Right lobe of liver (tissue), 6 donors: ENCODE measurements around the gene APOA4. TPM values are rescaled to one million over a fixed set of nuclear protein-coding genes. Genes with fewer than 3 reads are reported as not detected.

Source experiments
- ATAC-seq, 4 donors: fragments of 200-7000 bp; cut with Tn5 transposase; one replicate each; pipeline ENCODE4 v1.9.1; 2020; ENCODE audit warnings: mild to moderate bottlenecking in 4 of 4, moderate library complexity in 4 of 4
- DNase-seq, 3 donors: peaks; one replicate each; pipeline ENCODE4 v3.0.0-alpha.2; 2020
- H3K27ac ChIP-seq, 3 donors: fragments of 200-600 bp; one replicate each; pipeline ENCODE4 v1.8.0; 2022
- H3K27me3 ChIP-seq, 2 donors: fragments of 200-600 bp; one replicate each; pipeline ENCODE4 v1.8.0; 2022
- H3K36me3 ChIP-seq, 4 donors: fragments of 200-600 bp; sonication (generic) in 1 of 4; one replicate each; pipeline versions ENCODE4 v1.5.1 to v1.8.0; 2017 to 2022; ENCODE audit warnings: control low read depth in 1 of 4
- H3K4me1 ChIP-seq, 4 donors: fragments of 200-600 bp; sonication (generic) in 1 of 4; one replicate each; pipeline versions ENCODE4 v1.5.1 to v1.8.0; 2017 to 2022; ENCODE audit warnings: control low read depth in 1 of 4
- H3K4me3 ChIP-seq, 3 donors: fragments of 200-600 bp; one replicate each; pipeline ENCODE4 v1.8.0; 2022
- H3K9me3 ChIP-seq, 4 donors: fragments of 200-600 bp; sonication (generic) in 1 of 4; one replicate each; pipeline versions ENCODE4 v1.5.1 to v1.8.0; 2017 to 2022; ENCODE audit warnings: control low read depth in 1 of 4
- POLR2A ChIP-seq: fragments of 450-650 bp; IDR thresholded peaks from one replicate; pipeline ENCODE4 v1.6.1; 2017; ENCODE audit warnings: antibody characterized with exemption, mild to moderate bottlenecking
- WGBS: methylation state at CpG from one replicate; pipeline ENCODE4 v1.1.6; 2018; ENCODE audit warnings: low coverage, low lambda C conversion rate; ENCODE audit not compliant: insufficient coverage; ENCODE audit errors: missing lambda C conversion rate; 5-methylcytosine and 5-hydroxymethylcytosine counted together
- intact Hi-C, 2 donors: fragments of 100-400 bp; cut with DNase I; formaldehyde crosslinking; loops; one replicate each; pipeline versions ENCODE4 v1.11.2 to v1.14.1; 2022
- total RNA-seq, 6 experiments: library from RNA; depleted of rRNA in 2 of 6; stranded (reverse); fragments of >200 nt in 2 of 6; fragmentation: NEBNext Ultra II Directional in 3 of 6; extraction: Animal tissue kit (Norgen Biotek cat#: 25700) in 3 of 6; gene quantifications; one replicate each; pipeline versions ENCODE4 v1.1.0 to v1.2.4, GENCODE V29; 2016 to 2023
- TF ChIP-seq, protein P1 (sequence below), 4 donors: fragments of 200-600 bp in 3 of 4; fragments of 450-650 bp in 1 of 4; IDR thresholded peaks; one replicate each; pipeline versions ENCODE4 v1.5.1 to v1.8.0; 2016 to 2022; ENCODE audit warnings: antibody characterized with exemption in 4 of 4, mild to moderate bottlenecking in 2 of 4
- donor health status: DM: no; HTN: yes; CAD: no.
- donor health status: DM: no; HTN: no; CAD: no.
- donor health status: DM: no; HTN: no; CAD: no.
- donor health status: DM: no; HTN: yes; CAD: no.
- donor health status: DM: no; HTN: yes; CAD: no.

Gene APOA4
- total RNA-seq, 6 experiments from 2014 or later = 21.9 to 1,288 (median 117) TPM

DNA sequence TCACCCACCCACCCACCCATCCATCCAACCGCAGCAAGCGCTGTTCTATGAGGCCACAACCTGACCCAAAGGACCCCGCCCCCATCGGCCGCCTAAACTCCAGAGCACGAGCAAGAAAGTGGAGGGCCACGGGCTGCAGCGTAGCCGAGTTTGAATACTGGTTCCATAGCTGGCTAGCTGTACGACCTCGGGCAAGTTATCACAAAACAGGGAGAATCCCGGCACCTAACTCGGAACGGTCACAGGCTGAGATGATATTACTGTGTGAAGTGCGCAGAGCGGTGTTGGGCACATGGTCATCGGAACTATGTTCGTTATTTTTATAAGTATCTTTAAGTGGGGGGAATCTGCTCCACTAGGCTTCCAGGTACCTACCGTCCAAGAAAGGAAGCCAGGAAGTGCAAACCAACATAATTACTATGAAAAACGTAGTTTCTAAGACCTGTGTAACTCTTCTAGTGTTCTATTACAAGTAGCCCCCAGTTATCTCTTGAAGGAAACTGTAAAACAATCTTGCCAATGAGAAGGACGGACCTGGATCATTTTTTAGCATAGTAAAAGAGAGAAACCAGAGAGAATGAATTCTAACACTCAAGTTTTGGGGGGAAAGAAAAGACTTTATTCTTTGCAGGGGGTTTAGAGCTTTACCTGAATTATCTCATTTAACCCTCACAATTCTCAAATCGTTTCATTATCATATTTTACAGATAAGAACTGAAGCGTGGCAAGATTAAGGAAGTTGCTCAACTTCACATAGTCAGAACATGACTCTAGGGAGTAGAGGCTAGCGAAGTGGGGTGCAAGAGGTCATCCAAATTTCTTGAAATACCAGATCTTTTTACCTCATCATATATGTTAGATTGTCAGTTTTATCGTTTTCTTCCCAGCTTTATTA, 49.7 kb downstream of the APOA4 start:
- peak in 3 of 4 donors; percentile 59 to 71 (median 69) for ATAC-seq

GRCh38 chr11:116772443-116773202, 50.5 kb downstream of the APOA4 start, which contains the start of gene BUD13:
TSS of gene BUD13 (minus strand) at chr11:116772987. CDS start at chr11:116772964, 23 bp downstream.
- peak within 1 kb of the TSS; percentile 84 to 92 (median 90) for H3K27ac ChIP-seq
- peak; percentile 94 to 95 (median 95) for ATAC-seq
- intact Hi-C loops = no loop called here
- TF ChIP-seq, protein P1, sequence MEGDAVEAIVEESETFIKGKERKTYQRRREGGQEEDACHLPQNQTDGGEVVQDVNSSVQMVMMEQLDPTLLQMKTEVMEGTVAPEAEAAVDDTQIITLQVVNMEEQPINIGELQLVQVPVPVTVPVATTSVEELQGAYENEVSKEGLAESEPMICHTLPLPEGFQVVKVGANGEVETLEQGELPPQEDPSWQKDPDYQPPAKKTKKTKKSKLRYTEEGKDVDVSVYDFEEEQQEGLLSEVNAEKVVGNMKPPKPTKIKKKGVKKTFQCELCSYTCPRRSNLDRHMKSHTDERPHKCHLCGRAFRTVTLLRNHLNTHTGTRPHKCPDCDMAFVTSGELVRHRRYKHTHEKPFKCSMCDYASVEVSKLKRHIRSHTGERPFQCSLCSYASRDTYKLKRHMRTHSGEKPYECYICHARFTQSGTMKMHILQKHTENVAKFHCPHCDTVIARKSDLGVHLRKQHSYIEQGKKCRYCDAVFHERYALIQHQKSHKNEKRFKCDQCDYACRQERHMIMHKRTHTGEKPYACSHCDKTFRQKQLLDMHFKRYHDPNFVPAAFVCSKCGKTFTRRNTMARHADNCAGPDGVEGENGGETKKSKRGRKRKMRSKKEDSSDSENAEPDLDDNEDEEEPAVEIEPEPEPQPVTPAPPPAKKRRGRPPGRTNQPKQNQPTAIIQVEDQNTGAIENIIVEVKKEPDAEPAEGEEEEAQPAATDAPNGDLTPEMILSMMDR (IDR thresholded peaks at IDR 0.05) = no peak
- peak; percentile 61 for TF ChIP-seq POLR2A
- no peaks in the 10 kb centered on the region for H3K9me3 ChIP-seq
- no peaks in the 10 kb centered on the region for H3K27me3 ChIP-seq
- H3K36me3 ChIP-seq = peaks cover 0 to 15% (median 9%) of the 10 kb centered on the region in 4 donors
- DNase-seq = peak; percentile 94 to 95 (median 94)
- H3K4me3 ChIP-seq = peak within 1 kb of the TSS; percentile 73 to 89 (median 84)
- 0% methylated on average over 22 of the region's 73 CpGs for WGBS
- peaks cover 0 to 27% (median 0%) of the 10 kb centered on the region in 4 donors for H3K4me1 ChIP-seq

More for the DNA sequence above, 49.7 kb downstream of the APOA4 start:
- Histone ChIP-seq H3K9me3 (no peaks in the 10 kb centered on the region), H3K36me3 (peaks cover 0 to 23% (median 12%) of the 10 kb centered on the region in 4 donors), H3K27me3 (no peaks in the 10 kb centered on the region), H3K27ac (peak overlapping the region; percentile 84 to 92 (median 90)), H3K4me3 (peak overlapping the region; percentile 73 to 89 (median 84)), H3K4me1 (peaks cover 0 to 28% (median 0%) of the 10 kb centered on the region in 4 donors)
- DNase-seq = no peak
- 4% methylated on average over 23 of the region's 25 CpGs for WGBS
- intact Hi-C loops = no loop called here
- TF ChIP-seq, protein P1 (IDR thresholded peaks at IDR 0.05) = no peak
- TF ChIP-seq POLR2A = no peak

GRCh38 chr11:116771935-116772334, 51.2 kb downstream of the APOA4 start:
- 8% methylated on average over 2 of the region's 2 CpGs for WGBS
- H3K36me3 ChIP-seq = peaks cover 0 to 15% (median 7%) of the 10 kb centered on the region in 4 donors
- DNase-seq = no peak
- H3K4me1 ChIP-seq = peaks cover 0 to 20% (median 0%) of the 10 kb centered on the region in 4 donors
- intact Hi-C loops = no loop called here
- H3K27me3 ChIP-seq = no peaks in the 10 kb centered on the region
- no peak for ATAC-seq
- TF ChIP-seq, protein P1 (IDR thresholded peaks at IDR 0.05) = no peak
- no peak for TF ChIP-seq POLR2A
- H3K4me3 ChIP-seq = peak overlapping the region; percentile 73 to 89 (median 84)
- peak overlapping the region in 1 of 3 donors; percentile 90 for H3K27ac ChIP-seq
- no peaks in the 10 kb centered on the region for H3K9me3 ChIP-seq

Other genes starting within 250 kb of the APOA4 start
- 1 to 10 TPM; 3.6 to 6.3 (median 5.0) TPM for gene BUD13, start 50.3 kb downstream of the APOA4 start, total RNA-seq
- 10 to 100 TPM; 17.9 to 86.6 (median 30.2) TPM for gene ZPR1, start 35.3 kb downstream of the APOA4 start, total RNA-seq
- gene APOA5, start 31.4 kb downstream of the APOA4 start, total RNA-seq = 1,000 to 10,000 TPM in 1 of 6 experiments, 100 to 1,000 TPM in 4, 10 to 100 TPM in 1; 57.8 to 1,064 (median 724) TPM
- gene APOC3, start 6.6 kb upstream of the APOA4 start, total RNA-seq = over 10,000 TPM in 3 of 6 experiments, 1,000 to 10,000 TPM in 3; 4,225 to 15,106 (median 9,815) TPM
- over 10,000 TPM in 2 of 6 experiments, 1,000 to 10,000 TPM in 4; 5,429 to 12,494 (median 8,679) TPM for gene APOA1, start 14.3 kb upstream of the APOA4 start, total RNA-seq